ENCODE measurements around the gene ARMH3. TPM values are rescaled to one million over a fixed set of nuclear protein-coding genes. Genes with fewer than 3 reads are reported as not detected.

ARMH3 gene
- total and polyA plus RNA-seq, 10 donors, result 11.6 to 37.4 (median 21.6) TPM

DNA sequence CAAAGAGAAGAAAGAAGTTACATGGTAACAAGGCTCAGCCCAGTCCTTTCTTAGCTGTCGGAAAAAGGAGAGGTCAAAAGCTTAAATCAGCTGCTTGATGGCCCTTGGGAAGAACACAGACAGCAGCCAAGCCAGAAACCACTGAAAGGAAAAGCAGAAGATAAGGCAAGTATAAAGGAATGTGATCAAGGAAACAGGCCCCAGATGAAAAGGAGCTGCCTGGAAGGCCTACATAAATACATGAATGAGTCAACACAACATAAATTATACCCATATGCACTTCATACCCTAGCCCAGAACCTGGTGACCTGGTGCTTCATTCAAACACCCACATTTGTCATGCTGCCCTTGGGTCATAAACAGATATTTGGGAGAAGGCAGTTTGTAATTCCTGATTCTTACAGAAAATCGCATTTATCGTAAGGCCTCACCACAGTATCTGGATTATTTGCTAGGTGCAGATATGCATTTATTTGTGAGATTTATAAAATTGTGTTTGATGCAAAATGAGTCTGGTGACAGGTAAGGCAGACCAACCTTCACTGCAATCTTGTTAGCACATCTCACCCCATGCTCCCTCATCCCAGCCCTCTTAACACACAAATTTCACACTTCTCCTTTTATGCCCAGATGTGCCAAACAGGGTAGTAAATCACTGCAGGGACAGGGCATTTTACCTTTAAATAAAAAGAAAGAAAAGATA is 117.5 kb downstream of the ARMH3 start:
- DNase-seq, result no peak
- TF ChIP-seq POLR2A (IDR thresholded peaks at IDR 0.05), result no peak
- TF ChIP-seq, protein P1, sequence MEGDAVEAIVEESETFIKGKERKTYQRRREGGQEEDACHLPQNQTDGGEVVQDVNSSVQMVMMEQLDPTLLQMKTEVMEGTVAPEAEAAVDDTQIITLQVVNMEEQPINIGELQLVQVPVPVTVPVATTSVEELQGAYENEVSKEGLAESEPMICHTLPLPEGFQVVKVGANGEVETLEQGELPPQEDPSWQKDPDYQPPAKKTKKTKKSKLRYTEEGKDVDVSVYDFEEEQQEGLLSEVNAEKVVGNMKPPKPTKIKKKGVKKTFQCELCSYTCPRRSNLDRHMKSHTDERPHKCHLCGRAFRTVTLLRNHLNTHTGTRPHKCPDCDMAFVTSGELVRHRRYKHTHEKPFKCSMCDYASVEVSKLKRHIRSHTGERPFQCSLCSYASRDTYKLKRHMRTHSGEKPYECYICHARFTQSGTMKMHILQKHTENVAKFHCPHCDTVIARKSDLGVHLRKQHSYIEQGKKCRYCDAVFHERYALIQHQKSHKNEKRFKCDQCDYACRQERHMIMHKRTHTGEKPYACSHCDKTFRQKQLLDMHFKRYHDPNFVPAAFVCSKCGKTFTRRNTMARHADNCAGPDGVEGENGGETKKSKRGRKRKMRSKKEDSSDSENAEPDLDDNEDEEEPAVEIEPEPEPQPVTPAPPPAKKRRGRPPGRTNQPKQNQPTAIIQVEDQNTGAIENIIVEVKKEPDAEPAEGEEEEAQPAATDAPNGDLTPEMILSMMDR (IDR thresholded peaks at IDR 0.05 in 8 of 11, conservative IDR thresholded peaks at IDR 0.05 in 3 of 11), result no peak
- no peak for TF ChIP-seq POLR2AphosphoS5 (IDR thresholded peaks at IDR 0.05)
- H3K36me3 ChIP-seq, result peaks cover 0 to 53% (median 13%) of the 10 kb centered on the region in 6 donors
- intact Hi-C loops (cut with DNase I; ENCODE audit: low total_unique reads), result no loop called here
- H3K4me1 ChIP-seq, result peaks cover 0 to 56% (median 6%) of the 10 kb centered on the region in 6 donors
- H3K27me3 ChIP-seq (replicated peaks in 1 of 7), result no peaks in the 10 kb centered on the region
- H3K4me3 ChIP-seq, result no peak overlapping the region
- WGBS, 5 donors, result 74 to 95% (median 91%) methylated on average over 3 of the region's 3 CpGs
- no peaks in the 10 kb centered on the region for H3K9me3 ChIP-seq
- peak overlapping the region in 1 of 8 donors; percentile 36 for H3K27ac ChIP-seq

- Histone ChIP-seq H3K27ac (no peak overlapping the region), H3K4me1 (peaks cover 0 to 44% (median 5%) of the 10 kb centered on the region in 6 donors), H3K4me3 (no peak overlapping the region), H3K36me3 (peaks cover 0 to 57% (median 13%) of the 10 kb centered on the region in 6 donors), H3K27me3 (replicated peaks in 1 of 7) (no peaks in the 10 kb centered on the region), H3K9me3 (no peaks in the 10 kb centered on the region)
- WGBS, 5 donors, result 90 to 97% (median 95%) methylated on average over 2 of the region's 2 CpGs
- intact Hi-C loops (cut with DNase I; ENCODE audit: low total_unique reads), result no loop called here
- no peak for DNase-seq
- TF ChIP-seq POLR2A (IDR thresholded peaks at IDR 0.05) (no peak), POLR2AphosphoS5 (IDR thresholded peaks at IDR 0.05) (no peak)
- TF ChIP-seq, protein P1 (IDR thresholded peaks at IDR 0.05 in 8 of 11, conservative IDR thresholded peaks at IDR 0.05 in 3 of 11), result no peak
These were observed 120.5 kb downstream of the ARMH3 start for GRCh38 chr10:101935431-101935830.

DNA sequence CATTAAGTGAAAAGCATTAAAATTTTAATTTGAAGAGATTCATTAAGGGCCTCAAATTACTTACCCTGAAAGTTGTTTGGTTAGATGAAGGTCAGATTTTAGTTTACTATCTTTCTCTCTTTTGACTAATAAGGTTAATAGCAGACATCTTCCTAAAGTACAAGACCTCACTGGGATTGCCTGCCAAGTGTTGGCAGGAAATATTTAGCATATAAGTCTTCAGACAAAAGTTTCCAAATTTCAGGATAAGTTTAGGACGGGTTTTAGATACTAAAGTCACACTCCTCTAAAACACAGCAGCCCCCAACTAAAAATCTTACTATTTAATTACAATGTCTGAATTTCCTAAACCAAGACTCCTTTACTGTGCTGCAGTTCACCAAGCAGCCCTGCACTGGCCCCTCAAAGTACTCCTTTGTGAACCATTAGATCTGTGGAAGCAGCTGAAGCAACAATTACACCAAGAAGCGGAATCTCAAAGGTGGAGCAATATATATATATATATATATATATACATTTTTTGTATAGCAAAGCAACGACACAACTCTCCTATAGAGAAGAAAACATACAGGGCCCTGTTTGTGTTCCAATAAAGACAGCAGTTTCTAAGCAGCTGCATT is 121.2 kb downstream of the ARMH3 start:
- no peak for DNase-seq
- Histone ChIP-seq H3K27me3 (replicated peaks in 1 of 7) (no peaks in the 10 kb centered on the region), H3K36me3 (peaks cover 0 to 56% (median 12%) of the 10 kb centered on the region in 6 donors), H3K4me1 (peaks cover 0 to 41% (median 5%) of the 10 kb centered on the region in 6 donors), H3K9me3 (no peaks in the 10 kb centered on the region), H3K4me3 (no peak overlapping the region), H3K27ac (no peak overlapping the region)
- intact Hi-C loops (cut with DNase I; ENCODE audit: low total_unique reads), result no loop called here
- 81 to 89% (median 84%) methylated on average over 3 of the region's 3 CpGs for whole genome bisulfite sequencing, 5 donors
- TF ChIP-seq POLR2A (IDR thresholded peaks at IDR 0.05), result no peak
- TF ChIP-seq, protein P1 (IDR thresholded peaks at IDR 0.05 in 8 of 11, conservative IDR thresholded peaks at IDR 0.05 in 3 of 11), result no peak
- no peak for TF ChIP-seq POLR2AphosphoS5 (IDR thresholded peaks at IDR 0.05)

DNA sequence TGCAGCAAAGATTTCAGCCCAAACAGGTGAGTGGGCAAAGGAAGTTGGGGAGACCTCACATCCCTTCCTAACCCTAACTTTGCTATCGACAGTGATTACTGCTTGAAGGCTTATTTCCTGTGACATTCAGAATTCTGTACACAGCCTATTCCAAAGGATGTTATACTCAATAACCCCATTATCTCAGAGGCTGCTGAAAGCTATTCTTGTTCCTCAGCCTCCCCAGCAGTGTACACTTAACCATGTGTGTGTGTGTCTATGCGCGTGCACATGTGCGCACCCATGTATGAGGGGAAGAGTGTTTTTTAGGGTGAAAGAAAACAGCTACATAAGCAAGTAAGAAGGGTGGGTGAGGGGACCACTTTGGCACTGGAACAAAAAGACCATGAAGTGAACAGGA is 122.0 kb downstream of the ARMH3 start:
- Histone ChIP-seq H3K4me1 (peaks cover 0 to 33% (median 3%) of the 10 kb centered on the region in 6 donors), H3K27ac (no peak overlapping the region), H3K4me3 (no peak overlapping the region), H3K36me3 (peaks cover 0 to 48% (median 7%) of the 10 kb centered on the region in 6 donors), H3K27me3 (replicated peaks in 1 of 7) (no peaks in the 10 kb centered on the region), H3K9me3 (no peaks in the 10 kb centered on the region)
- 82 to 93% (median 92%) methylated on average over 4 of the region's 4 CpGs for WGBS, 5 donors
- TF ChIP-seq POLR2AphosphoS5 (IDR thresholded peaks at IDR 0.05) (no peak), POLR2A (IDR thresholded peaks at IDR 0.05) (no peak)
- TF ChIP-seq, protein P1 (IDR thresholded peaks at IDR 0.05 in 8 of 11, conservative IDR thresholded peaks at IDR 0.05 in 3 of 11), result no peak
- intact Hi-C loops (cut with DNase I; ENCODE audit: low total_unique reads), result no loop called here
- no peak for DNase-seq
